Iris pigment epithelial cell (primary cell): Measurements from ENCODE around the gene RARRES1.

Experiments
- DNase-seq: peaks from one replicate; pipeline ENCODE4 v3.0.0-alpha.2; 2011; ENCODE audit warnings: low read depth

RARRES1 gene, protein sequence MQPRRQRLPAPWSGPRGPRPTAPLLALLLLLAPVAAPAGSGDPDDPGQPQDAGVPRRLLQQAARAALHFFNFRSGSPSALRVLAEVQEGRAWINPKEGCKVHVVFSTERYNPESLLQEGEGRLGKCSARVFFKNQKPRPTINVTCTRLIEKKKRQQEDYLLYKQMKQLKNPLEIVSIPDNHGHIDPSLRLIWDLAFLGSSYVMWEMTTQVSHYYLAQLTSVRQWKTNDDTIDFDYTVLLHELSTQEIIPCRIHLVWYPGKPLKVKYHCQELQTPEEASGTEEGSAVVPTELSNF

DNA sequence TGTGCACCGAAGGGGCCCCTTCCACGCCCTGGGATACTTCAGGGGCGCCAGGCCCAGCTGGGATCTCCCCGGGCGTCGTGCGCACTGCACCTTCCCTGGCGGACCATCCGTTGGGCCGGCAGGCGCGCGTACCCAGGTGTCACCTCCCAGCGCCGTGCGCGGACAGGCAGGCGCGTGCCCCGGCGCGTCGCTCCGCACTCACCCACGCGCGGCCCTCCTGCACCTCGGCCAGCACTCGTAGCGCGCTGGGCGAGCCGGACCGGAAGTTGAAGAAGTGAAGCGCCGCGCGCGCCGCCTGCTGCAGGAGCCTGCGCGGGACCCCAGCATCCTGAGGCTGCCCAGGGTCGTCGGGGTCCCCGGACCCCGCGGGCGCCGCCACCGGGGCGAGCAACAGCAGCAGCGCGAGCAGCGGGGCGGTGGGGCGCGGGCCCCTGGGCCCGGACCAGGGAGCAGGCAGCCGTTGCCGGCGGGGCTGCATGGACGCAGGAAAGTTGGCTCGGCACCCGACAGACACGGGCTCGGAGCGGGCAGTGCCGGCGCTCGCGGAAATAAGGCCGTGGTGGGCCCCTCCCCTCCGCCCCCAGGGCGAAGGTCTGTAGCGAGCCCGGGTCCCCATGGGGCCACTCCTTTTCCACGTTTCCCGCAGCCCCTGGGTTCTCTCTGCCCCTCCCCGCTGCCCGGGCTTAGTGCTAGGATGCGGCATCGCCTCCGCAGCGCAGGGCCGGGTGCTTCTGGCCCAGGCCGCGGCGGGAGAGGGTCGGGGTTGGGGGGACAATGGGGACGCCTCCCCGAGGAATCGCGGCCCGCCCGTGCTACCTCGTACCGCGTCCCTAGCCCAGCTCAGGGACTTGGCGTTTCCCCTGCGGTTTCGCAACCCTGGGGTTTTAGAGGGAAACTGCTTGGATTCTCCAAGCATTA is at the start of gene RARRES1:
TSS of gene RARRES1 (minus strand) at position 520 of the 918 bp plus-strand sequence. CDS start at position 478, 42 bp downstream.
- DNase-seq, result peak; percentile 79

DNA sequence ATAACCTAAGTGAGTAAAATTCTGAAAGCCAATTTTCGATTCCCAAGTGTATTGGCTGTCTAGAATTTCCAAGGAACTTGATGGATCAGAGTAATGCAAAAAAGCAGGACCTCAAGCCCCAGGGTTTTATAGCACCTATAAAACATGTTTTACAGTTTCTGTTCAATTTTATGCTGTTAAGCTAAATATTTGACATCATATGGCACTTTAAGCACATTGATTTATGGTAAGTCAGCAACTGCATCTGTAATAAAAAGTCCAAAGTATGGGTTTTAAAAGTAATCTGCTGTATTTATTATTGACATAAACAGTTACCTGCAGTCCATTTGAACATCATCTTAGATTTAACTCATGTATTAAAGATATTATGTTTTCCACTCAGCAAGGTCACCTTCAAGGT is 49.6 kb upstream of the RARRES1 start:
- DNase-seq, result no peak

DNA sequence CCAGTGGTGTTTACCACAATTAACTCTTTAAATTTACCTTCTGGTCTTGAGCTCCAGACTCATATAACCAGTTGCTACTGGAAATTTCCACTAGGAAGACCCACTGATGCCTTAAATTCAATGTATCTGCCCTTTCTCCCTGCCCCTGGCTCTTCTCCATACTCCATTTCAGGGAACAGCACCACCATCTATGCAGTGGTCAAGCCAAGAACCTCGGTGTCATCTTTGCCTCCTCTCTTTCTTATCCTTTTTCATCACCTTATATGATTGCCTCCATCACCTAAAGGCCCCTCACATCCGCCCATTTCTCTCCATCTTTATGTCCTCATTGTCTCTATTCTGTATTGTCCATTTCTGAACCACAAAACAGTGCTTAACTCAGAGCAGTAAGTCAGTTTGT is 48.9 kb upstream of the RARRES1 start:
- no peak for DNase-seq

DNA sequence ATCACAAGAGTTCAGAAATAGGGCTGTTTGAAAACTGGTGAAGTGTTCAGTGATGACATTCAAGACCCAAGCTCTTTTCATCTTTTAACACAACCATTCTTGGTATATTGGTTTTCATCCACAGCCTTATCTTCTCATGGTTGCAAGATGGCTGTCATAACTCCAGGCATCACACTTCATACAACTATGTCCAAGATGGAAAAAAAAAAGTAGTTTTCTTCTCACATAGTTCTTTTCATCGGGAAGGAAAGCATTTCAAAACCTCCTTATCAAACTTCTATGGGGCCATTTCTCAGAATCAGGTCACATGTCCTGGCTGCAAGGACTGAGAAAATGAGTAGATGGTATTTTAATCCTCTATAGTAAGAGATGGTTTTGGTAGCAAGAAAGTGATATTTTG is 48.5 kb upstream of the RARRES1 start:
- DNase-seq, result peak; percentile 70

DNA sequence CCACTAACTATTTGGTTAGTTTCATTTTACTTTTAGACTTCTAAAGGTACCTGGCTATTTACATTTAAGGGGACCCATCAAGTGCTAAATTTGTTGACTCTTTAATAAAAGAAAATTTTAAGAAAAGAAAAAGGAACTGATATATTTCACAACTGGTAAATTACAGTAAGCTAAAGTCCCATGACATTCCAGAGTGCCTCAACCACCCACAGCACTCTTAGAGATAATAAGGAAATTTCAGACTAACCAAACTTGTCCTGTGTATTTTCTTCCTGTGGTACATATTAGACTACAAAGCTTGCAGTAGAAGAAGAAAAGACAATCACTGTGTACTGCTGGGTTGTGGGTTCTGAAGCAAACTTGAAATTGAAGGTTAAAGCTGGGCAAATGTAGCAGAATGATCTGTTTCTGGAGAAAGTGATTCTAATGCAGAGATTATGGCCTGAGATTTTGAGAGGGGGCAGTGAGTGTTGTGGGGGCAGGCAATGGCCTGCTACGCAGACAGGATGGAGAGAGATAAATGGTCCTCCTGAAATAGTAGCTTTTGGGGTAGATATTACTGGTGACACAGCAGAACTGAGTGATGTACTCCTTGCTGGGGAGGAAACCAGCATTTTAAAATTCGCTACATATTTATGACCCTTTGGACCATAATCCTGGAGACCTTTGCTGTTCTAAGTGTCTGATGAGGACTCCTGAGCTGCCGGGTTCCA is 45.1 kb upstream of the RARRES1 start:
- DNase-seq, result peak; percentile 59

DNA sequence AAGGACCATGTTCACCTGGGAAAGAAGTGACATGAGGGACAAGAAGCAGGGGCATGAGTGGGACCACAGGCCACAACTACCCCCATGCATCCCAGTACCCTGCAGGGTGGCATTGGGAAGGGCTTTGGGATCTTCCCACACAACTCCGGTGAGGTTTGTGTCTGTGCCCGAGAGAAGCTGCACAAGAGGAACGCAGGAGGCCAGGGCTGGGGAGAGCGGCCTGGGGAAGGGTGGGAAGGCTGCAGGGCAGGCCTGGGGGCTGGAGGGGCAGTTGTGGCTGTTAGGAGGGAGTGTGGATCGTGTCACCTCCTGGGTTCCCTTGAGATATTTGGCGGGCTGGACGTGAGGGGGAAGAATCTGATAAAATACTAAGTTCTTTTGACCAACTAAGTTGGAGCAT is 44.3 kb upstream of the RARRES1 start:
- DNase-seq, result no peak

DNA sequence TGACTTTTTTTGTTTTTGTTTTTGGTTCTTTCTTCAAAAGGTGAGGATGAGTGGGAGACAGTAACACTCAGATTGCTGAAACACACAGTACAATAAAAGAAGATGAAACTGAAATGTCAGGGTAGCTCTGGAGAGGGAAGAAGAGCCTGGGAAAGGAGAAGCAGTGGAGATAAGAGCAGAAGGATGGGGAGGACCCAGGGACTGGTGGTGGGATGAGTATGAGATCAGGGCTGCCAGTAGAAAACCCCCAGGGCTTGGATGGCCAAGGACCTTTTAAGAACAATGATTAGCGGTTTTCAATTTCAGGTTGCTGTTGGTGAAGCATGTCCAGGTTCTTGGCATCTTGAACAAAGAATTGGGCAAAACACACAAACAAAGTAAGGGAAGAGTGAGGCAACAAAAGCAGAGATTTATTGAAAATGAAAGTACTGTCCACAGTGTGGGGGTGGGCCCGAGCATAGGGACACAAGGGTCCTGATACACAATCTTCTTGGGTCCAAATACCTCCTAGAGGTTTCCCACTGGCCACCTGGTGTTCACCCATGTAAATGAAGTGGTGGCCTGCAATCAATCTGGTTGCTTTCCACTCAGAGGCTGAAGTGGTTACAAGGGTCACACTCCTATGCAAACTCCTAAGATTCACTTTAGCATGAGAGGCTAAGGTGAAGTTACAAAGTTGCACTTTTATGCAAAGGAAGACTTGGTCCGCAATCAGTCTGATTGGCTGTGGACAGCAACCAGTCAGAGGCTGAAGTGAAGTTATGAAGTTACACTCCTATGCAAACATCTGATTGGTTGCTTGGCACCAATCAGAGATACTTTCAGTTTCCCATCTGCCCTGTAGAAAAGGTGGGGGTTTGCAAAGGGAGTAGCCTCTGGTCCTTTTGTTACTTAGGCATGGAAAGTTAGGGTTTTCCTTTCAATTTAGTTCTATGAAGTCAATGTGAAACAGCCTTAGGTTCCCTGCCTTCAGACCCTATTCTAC is 43.5 kb upstream of the RARRES1 start:
- DNase-seq, result peak; percentile 65

DNA sequence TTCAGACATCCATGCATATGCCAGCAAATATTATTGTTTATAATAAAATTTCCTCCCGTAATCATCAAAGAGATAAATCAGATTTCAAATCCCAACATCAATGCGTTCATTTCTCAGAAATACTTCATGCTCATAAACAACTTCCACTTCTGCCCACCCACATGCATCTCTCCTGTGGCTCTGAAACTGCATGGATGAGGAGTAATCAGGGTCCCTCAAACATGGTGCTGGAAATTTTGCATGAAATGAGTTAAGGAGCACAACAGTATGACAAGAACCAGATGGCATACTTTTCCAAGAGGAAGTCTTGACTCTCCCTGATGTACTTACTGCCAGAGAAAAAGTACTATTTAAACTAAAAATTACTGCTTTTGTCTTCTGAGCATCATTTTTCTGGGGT is 42.7 kb upstream of the RARRES1 start:
- DNase-seq, result no peak

DNA sequence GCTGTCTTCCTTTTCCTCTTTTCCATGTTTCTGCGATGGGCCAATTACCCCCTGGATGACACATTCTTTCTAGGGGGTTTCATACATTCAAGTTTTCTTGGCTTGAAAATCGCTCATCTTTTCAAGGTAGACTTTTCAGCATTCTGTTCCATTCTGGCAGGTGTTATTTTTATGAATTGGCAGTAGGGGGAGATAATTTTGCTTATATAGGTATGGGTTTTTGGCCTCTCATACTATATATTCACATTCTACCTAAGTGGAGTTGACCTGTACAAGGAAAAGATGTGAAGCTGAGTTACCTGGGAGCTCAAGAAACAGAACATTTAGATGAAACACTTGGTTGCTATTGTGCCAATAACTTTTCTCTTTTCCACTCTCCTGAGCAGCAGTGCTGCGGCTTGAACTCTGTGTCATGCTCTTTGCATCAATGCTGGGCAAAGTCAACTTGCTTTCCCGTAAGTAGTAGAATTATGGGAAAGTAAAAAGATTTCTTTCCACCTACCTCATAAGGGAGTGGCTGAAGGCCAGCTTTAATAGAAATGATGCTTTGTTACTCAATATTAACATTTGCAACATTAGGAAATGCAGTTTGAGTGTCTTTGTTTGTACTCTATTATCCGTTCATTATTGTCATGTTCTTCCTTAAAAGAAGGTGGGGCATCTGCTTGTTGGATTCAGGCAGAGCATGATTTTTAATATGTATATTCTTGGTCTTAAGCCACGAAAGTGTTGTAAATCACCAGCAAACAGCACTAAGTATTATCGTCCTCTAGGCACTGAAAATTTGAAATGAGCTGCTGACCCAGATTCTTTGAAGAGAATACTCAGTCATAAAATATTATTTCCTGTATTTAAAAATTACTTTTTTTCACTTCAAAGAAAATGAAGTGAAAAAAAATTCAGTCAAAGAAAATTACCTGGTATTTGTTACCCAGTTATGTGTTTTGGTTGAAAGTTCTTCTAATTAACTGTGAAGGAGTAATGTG is 41.9 kb upstream of the RARRES1 start:
- DNase-seq, result peak; percentile 96

DNA sequence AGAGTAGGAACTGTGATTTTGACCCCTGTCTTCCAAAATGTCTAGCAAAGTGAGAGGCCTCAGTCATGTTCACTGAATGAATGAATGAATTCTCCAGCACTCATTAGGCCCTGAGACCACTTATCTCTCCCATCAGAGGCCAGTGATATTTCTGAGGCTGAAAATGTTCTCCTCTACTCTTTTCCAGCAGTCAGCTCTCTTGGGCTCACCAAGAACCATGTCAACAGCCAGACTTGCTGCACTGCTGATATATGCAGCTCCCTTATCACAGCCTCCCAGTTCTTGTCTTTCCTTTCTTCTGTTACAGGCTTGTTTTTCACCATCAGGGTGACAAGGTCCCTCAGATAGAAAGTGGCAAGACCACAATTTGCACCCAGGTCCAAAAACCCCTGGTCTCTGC is 40.9 kb upstream of the RARRES1 start:
- no peak for DNase-seq

DNA sequence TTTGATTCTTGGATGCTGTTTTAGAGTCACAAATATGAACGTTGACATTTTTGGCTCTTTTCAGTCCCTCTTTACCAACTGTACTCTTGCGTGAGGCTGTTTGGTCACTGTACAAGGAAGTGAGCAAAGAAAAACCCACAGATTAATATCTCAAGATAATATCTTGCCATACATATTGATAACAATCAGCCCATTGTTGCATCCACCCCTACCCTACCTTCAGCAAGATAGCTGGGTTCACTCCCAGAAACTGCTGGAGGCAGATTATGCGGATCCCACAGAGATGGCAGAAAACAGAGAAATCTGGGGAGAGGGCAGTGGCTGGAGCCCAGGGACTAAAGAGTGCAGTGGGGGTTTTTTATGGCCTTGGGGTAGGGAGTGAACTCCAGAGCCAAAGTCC is 39.7 kb upstream of the RARRES1 start:
- no peak for DNase-seq

DNA sequence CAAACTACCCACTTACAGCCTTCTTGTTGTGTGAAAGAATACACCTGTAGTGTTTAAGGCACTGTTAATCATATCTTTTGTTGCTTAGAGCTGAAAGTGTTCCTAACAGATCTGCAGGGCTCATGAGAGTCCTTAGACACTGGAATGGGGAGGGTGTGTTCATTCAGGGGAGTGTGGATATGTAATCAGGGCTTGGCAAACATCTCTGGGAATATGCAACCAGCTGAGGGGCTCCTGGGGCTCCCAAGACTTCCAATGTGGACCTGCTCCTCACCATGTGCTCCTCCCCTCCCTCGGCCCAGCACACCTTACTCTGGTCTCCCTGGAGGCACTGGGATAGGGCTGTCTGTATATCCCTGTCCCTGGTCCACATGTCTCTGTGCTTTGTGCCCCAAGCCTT is 39.3 kb upstream of the RARRES1 start:
- no peak for DNase-seq

DNA sequence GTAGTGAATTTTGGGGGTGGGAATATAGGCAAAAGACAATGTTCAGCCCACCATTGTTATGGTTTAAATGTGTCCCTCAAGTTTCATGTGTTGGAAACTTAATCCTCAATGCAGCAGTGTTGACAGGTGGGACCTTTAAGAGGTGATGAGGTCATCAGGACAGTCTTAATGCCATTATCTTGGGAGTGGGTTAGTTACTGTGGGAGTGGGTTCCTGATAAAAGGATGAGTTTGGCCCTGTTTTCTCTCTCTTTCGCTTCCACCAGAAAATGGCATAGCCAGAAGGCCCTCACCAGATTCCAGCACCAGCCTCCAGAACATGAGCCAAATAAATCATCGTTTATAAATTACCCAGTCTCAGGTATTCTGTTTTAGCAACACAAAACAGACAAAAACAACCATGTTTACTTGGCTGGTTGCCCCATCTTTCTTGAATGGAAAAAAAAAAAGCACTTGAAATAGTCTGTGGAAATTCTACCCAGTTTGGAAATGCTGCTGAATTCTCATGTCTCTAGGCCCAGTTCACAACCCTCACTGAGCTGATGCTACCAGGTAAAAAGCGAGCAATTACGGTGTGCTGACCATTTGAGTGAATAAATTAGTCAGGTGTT is 38.6 kb upstream of the RARRES1 start:
- DNase-seq, result no peak

DNA sequence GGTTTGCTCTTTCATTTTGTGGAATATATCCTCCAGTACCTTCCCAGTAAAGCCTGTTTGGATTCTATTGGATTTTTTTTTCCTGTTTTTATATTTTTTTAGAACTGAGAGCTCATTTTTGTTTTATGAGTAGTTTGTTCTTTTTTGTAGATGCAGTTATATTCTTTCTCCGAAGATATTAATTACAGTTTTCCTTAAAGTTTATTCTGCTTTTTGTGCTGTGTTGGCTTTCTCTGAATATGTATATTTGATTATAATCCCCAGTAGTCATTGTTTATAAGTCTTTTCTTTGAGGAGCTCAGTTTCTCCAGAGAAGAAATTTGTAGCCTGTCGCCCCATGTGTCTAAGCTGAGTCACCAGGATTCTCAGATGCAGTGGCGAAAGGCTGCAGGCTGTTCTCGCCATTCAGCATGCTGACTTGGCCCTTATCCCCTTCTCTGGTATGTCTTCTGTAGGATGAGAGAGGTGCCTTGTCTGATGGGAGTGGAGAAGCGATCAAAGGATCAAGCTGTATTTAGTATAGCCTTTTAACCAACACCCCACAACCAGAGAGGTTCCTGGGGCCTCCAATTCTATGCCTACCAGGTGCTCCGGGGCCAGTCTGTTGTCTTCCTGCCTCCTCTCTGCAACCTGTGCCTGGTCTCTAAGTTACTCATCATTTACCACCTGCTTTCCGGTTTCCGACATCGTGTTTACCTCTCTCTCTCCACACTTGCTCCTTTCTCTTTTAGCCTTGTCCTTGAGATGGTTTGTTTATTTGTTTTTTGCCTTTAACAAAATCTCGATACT is 37.9 kb upstream of the RARRES1 start:
- peak; percentile 95 for DNase-seq

DNA sequence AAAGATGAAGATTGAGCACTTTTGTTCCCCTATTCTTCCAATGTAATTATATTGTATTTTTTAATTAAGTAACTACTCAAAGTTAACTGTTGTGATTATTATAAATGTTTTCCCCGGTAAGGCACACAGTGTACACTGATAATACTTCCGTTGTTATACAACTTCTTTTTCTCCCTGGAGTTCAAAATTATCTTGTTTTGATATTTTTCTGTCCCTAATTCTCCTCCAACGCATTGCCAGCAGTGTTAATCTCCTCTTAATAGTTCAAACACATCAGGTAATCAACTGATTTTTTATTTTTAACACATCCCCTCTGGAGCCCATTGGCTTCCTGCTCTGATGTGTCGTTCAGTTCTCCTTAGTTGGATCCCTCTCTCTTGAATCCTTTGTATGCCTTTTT is 37.3 kb upstream of the RARRES1 start:
- DNase-seq, result no peak

DNA sequence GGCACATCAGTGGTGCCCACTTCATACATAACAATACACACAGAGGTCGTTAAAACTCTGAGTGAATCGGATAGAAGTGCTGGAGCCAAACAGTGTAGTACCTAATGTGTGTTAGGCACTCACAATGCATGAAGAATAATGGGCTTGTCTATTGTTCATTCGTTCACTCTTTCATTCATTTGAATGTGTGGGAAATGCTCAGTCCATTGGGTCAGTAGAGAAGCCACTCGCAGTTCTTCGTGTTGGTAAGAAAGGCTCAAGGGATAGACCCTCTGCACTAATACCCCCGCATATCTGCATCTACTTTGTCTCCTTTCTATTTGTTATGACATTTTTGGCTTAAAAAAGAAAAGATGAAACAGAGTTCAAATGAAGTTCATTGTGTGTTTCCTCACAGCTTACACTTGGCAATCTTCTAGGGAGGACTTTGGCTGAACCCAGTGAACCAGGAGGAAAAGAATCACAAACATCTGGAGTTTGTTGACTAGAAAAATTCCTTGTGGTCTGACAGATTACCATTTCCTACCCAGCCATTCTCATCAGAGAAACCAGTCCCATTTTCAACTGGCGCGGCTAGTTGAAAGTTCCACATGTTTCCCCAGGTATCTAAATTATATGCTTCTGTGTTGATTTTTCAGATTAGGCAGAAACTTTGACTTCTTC is 36.8 kb upstream of the RARRES1 start:
- peak; percentile 99 for DNase-seq

DNA sequence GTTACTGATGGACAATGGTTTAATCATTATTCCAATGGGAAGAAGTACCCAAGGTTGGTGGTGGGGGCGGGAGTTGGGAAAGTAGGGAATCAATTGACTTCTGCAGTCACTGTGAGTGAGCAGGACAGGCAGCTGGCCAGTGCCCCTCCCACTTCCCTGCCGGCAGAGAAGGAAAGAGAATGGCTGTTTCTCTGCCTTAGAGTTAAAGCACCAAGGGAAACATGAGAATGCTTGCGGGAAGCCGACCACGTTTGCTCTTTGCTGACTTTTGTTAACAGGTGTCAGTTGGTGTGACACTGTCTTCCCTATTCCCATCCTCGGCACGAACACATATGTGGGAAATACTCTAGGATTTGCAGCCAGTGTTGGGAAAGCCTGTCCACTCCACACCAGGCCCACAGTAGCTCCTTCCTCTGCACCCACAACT is 36.1 kb upstream of the RARRES1 start:
- peak; percentile 84 for DNase-seq

DNA sequence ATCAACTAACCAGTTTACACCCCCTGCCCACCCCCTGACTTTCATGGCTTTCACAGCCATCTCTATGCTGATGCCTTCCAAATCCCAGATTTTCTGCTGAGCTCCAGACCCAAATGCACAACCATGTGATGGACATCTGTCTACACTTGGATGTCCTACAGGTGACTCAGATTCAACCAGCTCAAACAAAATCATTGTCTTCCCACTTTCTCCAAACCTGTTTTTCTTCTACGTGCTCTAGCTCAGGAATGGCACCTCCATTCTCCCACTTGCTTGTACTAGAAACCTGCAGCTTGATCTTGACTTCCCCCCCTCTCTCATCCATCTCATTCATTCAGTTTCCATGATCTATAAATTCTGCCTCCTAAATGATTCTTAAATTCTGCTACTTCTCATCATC is 34.1 kb upstream of the RARRES1 start:
- no peak for DNase-seq
